Activated CD4-positive, alpha-beta memory T cell treated with anti-CD3 and anti-CD28 coated beads, Interleukin-2, amount 10 ng/mL, durations not matched to agents 7 days and 5 days (primary cell): Measurements from ENCODE around the gene SYTL3. TPM values are rescaled to one million over a fixed set of nuclear protein-coding genes. Genes with fewer than 3 reads are reported as not detected.
A peak's percentile ranks its signal among the peaks of the same experiment; 100 is the strongest.

Experiments
- CTCF ChIA-PET: fragments of 350-600 bp; sonication (Branson Sonifier 250); formaldehyde crosslinking; loops from one replicate; lab custom pipeline; 2021; ENCODE audit warnings: antibody characterized with exemption, inconsistent platforms; lab: Charles Lee
- POLR2A ChIA-PET: fragments of 350-600 bp; sonication (Branson Sonifier 250); formaldehyde crosslinking; loops from one replicate; lab custom pipeline; 2021; ENCODE audit warnings: antibody characterized with exemption; lab: Charles Lee
- DNase-seq: peaks from one replicate; pipeline ENCODE4 v3.0.0-alpha.2; 2020
- H3K27ac Mint-ChIP-seq: one replicate; pipeline ENCODE4 v1.8.0; 2021; ENCODE audit warnings: mild to moderate bottlenecking, mixed read lengths
- H3K27me3 Mint-ChIP-seq: one replicate; pipeline ENCODE4 v1.8.0; 2021; ENCODE audit warnings: mixed read lengths
- H3K36me3 Mint-ChIP-seq: one replicate; pipeline ENCODE4 v1.8.0; 2021; ENCODE audit warnings: low read depth, mixed read lengths
- H3K4me1 Mint-ChIP-seq: one replicate; pipeline ENCODE4 v1.8.0; 2021; ENCODE audit warnings: mixed read lengths
- H3K4me3 Mint-ChIP-seq: one replicate; pipeline ENCODE4 v1.8.0; 2021; ENCODE audit warnings: mild to moderate bottlenecking, mixed read lengths
- H3K9me3 Mint-ChIP-seq: one replicate; pipeline ENCODE4 v1.8.0; 2021; ENCODE audit warnings: mixed read lengths
- total RNA-seq, 2 experiments: library from RNA; stranded (reverse); gene quantifications; one replicate each; pipeline ENCODE4 v1.2.3, GENCODE V29; 2021

The SYTL3 gene
- total RNA-seq, 2 experiments from 2014 or later, result 133 to 135 TPM

DNA sequence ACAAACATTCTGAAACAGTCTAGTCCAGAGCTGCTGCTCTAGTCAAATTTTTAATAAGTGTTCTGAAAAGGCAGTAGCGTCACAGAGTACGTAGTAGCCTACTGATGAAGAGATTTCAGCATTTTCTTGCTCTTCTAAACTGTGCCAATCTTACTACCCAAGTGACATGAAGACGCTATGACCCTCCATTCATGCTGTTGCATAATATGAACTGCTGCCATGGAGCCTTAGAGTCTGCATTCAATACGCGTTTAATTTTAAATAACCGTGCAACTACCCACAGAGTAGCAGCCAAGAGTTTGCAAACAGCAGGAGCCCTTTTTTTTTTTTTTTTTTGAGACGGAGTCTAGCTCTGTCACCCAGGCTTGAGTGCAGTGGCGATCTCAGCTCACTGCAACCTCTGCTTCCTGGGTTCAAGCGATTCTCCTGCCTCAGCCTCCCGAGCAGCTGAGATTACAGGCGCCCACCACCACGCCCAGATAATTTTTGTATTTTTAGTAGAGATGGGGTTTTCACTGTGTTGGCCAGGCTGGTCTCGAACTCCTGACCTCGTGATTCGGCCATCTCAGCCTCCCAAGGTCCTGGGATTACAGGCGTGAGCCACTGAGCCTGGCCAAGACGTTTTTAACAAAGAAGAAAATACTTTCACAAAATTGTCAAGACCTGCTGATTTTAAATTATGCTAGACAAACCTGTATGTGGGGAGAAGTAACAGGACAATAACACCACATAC lies 125.0 kb downstream of the SYTL3 start:
- no peaks in the 10 kb centered on the region for H3K27me3 Mint-ChIP-seq
- H3K4me3 Mint-ChIP-seq, result no peak overlapping the region
- no peak for DNase-seq
- no peaks in the 10 kb centered on the region for H3K9me3 Mint-ChIP-seq
- no peak overlapping the region for H3K27ac Mint-ChIP-seq
- POLR2A ChIA-PET, result interaction anchor here (1.2 kb wide), 1 partner anchor 14 kb away, joined by 5 read pairs; no protein-coding TSS in a partner anchor
- CTCF ChIA-PET, result interaction anchor here (0.6 to 1.6 kb wide), 4 partner anchors 14 to 198 kb away, joined by 3 to 4 read pairs (median 3); no protein-coding TSS in a partner anchor
- peaks cover 92% of the 10 kb centered on the region for H3K36me3 Mint-ChIP-seq
- H3K4me1 Mint-ChIP-seq, result peaks cover 63% of the 10 kb centered on the region

DNA sequence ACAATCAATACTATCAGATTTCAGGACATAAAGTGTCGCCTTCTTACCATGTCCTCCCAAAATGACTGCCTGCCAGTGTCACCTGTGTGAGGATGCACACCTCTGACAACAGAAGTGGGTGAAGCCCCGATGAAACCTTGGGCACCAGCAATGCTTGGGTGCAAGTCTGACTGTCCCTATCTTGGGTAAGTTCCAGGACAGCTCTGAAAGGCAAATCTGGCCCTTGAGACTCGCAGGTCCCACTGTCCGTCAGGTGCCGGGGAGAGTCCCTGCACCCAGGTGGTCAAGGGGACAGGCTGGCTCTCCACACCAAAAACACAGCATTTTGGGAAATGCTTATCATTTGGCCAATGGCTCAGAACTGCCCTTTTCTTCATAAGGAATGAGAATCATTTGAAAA lies 126.0 kb downstream of the SYTL3 start:
- CTCF ChIA-PET, result interaction anchor here (0.9 kb wide), 1 partner anchor 197 kb away, joined by 3 read pairs; no protein-coding TSS in a partner anchor

DNA sequence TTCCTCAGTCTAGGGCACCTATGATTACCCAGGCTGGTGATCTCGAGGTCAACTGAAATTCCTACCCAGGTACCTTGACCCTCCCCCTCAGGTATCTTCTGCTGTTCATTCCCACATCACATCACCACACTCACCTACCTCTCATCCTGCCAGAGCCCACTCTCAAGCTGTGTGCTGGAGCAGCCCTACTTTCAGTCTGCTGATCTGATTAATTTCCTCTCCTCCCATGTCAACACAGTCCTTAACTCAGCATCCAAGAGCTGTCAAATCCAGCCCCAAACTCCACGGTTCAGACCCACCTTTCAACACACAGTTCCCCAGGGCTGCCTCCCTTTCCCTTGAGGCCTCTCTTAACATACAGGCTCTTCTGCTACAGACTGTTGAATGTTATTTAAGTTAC lies 126.9 kb downstream of the SYTL3 start:
- Mint-ChIP-seq H3K27me3 (no peaks in the 10 kb centered on the region), H3K36me3 (peaks cover 90% of the 10 kb centered on the region), H3K9me3 (no peaks in the 10 kb centered on the region), H3K4me3 (no peak overlapping the region), H3K4me1 (peaks cover 56% of the 10 kb centered on the region), H3K27ac (no peak overlapping the region)
- DNase-seq, result no peak
- CTCF ChIA-PET, result no interaction called here
- POLR2A ChIA-PET, result interaction anchor here (0.9 to 1.0 kb wide), 2 partner anchors 11 to 13 kb away, joined by 3 read pairs; no protein-coding TSS in a partner anchor

More for the DNA sequence above, 126.0 kb downstream of the SYTL3 start:
- H3K4me3 Mint-ChIP-seq, result no peak overlapping the region
- no peaks in the 10 kb centered on the region for H3K27me3 Mint-ChIP-seq
- H3K4me1 Mint-ChIP-seq, result peaks cover 62% of the 10 kb centered on the region
- DNase-seq, result no peak
- peaks cover 90% of the 10 kb centered on the region for H3K36me3 Mint-ChIP-seq
- no peak overlapping the region for H3K27ac Mint-ChIP-seq
- POLR2A ChIA-PET, result interaction anchor here (1.0 kb wide), 1 partner anchor 10 kb away, joined by 3 read pairs; no protein-coding TSS in a partner anchor
- no peaks in the 10 kb centered on the region for H3K9me3 Mint-ChIP-seq

DNA sequence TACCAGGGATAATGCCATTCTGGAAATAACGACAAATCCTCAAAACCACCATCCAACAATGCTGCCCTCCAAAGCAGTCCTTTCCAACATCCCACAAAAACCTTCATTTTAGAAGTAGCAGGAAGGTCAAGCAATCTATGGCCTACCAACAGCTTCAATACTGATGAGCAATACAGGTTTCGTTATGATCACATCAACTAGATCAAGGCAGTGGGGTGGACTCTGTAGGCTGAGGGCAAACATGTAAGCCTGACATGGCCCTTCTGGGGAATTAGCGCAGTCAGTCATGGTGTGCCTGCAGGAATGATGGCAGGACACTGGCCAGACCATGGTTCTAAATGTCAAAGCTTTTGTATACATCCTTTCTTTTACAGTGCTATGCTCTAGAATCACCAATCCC lies 127.7 kb downstream of the SYTL3 start:
- ChIA-PET CTCF (no interaction called here), POLR2A (interaction anchor here (0.9 kb wide), 1 partner anchor 13 kb away, joined by 3 read pairs; no protein-coding TSS in a partner anchor)
- peaks cover 50% of the 10 kb centered on the region for H3K4me1 Mint-ChIP-seq
- H3K9me3 Mint-ChIP-seq, result no peaks in the 10 kb centered on the region
- no peaks in the 10 kb centered on the region for H3K27me3 Mint-ChIP-seq
- H3K4me3 Mint-ChIP-seq, result no peak overlapping the region
- DNase-seq, result no peak
- H3K27ac Mint-ChIP-seq, result peak overlapping the region; percentile 53
- peaks cover 90% of the 10 kb centered on the region for H3K36me3 Mint-ChIP-seq

DNA sequence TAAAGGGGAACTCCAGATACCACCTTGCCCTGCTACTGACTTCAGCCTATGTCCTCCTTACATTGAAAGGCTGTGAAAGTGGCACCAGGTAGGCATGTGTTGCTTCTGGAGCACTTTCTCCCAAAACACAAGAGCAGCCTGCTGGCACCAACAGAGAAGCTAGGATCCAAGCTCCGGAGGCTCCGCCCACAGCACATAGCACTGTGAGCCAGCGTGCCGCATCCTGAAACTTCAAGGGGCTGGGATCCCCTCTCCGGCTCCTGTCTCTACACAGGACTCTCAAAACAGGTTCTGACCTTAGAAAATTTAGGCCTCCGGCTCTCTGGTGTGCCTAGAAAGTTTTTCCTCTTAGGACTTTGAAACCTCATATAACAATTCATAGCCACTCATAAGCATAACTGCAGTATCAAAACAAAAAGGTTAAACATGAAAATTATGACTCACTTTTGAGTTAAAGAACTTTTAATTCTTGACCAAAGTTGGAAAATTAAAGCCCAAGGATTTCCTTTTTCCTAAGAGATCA lies 128.2 kb downstream of the SYTL3 start:
- Mint-ChIP-seq H3K4me3 (no peak overlapping the region), H3K36me3 (peaks cover 90% of the 10 kb centered on the region), H3K27me3 (no peaks in the 10 kb centered on the region), H3K27ac (no peak overlapping the region), H3K9me3 (no peaks in the 10 kb centered on the region), H3K4me1 (peaks cover 44% of the 10 kb centered on the region)
- CTCF ChIA-PET, result no interaction called here
- DNase-seq, result no peak
- POLR2A ChIA-PET, result no interaction called here

DNA sequence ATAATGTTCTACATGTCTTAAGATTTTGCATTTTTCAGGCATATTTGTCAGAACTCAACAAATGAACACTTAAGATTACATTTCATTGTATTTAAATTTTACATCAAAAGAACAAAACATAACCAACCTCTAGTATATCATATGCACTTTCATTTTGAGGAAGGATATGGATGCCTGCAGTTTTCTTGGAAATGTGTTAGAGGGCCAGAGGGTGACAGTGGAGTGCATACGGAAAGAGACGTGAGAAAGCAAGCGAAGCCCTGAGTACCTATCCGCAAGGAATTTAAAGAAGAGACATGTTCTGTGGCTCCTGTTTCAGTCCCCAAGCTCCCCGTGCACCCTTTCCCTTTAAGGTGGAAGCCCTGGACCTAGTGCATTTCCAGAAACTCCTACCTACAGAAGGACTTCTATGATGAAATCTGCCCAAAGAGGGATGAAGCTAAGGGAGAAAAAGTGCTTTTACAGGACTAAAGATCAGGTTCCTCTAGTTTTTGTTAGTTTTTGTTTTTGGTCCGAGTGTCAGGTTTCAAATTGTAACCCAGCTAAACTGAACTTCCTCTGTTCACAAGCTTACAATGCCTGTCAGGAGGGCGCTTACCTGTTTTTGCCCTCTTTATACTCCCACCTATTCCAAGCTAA lies 130.5 kb downstream of the SYTL3 start:
- H3K36me3 Mint-ChIP-seq, result peaks cover 91% of the 10 kb centered on the region
- no peak overlapping the region for H3K4me3 Mint-ChIP-seq
- DNase-seq, result no peak
- no peaks in the 10 kb centered on the region for H3K27me3 Mint-ChIP-seq
- H3K27ac Mint-ChIP-seq, result no peak overlapping the region
- POLR2A ChIA-PET, result interaction anchor here (1.0 kb wide), 1 partner anchor 9 kb away, joined by 3 read pairs; no protein-coding TSS in a partner anchor
- H3K4me1 Mint-ChIP-seq, result peaks cover 43% of the 10 kb centered on the region
- H3K9me3 Mint-ChIP-seq, result no peaks in the 10 kb centered on the region
- CTCF ChIA-PET, result interaction anchor here (1.0 to 3.0 kb wide), 4 partner anchors 9 to 566 kb away, joined by 3 to 13 read pairs (median 4); no protein-coding TSS in a partner anchor

DNA sequence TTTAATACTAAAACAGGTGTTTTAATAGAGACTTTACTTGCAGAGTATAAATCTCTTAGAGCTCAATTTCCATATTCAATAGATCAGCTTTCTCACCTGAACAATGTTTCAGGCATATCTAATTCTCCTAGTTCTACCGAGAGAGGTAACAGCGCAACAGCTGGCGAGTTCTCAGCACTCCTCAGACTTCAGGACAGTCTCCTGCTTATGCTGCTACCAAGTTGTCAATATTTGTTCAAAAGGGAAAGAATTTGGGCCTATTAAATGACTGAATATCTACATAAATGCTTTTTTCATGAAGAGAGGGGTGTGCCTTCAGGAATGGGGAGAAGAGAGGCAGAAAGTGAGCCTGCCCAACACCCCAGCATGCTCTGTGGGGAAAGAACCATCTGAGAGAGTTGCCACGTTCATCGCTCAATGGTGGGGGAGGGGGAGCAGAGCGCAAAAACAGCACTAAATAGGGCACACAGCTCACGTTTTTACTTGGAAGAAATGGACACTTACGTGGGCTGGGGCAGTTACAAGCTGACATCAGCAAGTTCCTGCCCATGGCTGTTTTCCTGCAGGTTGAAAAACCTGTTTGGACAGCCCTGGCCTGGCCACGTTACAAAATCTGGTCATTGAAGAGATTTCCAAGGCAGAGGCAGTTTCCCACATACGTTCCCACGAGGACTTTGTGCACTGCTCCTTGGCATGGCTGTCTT lies 131.3 kb downstream of the SYTL3 start:
- Mint-ChIP-seq H3K4me1 (peaks cover 41% of the 10 kb centered on the region), H3K36me3 (peaks cover 90% of the 10 kb centered on the region), H3K4me3 (no peak overlapping the region), H3K27ac (no peak overlapping the region), H3K9me3 (no peaks in the 10 kb centered on the region), H3K27me3 (no peaks in the 10 kb centered on the region)
- CTCF ChIA-PET, result interaction anchor here (3.0 kb wide), 1 partner anchor 191 kb away, joined by 13 read pairs; no protein-coding TSS in a partner anchor
- no peak for DNase-seq
- POLR2A ChIA-PET, result interaction anchor here (1.0 to 1.1 kb wide), 2 partner anchors 8 kb away, joined by 3 read pairs; no protein-coding TSS in a partner anchor

DNA sequence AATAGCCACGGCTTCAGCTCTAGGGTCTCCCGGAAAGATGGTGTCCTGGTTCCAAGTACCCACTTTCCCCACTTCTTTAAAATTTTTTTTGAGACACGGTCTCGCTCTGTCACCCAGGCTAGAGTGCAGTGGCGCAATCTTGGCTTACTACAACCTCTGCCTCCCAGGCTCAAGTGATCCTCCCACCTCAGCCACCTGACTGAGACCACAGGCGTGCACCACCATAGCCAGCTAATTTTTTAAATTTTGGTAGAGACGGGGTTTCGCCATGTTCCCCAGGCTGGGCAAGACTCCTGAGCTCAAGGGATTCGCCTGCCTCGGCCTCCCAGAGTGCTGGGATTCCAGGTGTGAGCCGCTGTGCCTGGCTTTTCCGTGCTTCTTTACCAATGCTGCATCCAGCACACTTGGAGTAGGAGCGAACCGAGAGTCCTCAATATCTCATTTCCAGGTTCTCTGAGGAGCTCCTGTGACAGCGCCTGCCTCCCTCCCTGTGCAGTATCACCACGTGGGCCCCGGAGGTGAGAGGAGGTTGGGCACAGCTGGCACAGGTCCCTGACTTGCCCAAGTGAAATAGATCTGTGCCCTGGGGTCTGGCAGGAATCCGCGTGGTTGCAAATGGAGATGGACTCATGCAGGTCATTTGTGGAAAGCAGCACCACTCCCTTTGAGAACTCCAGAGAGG lies 132.0 kb downstream of the SYTL3 start:
- peaks cover 38% of the 10 kb centered on the region for H3K4me1 Mint-ChIP-seq
- no peak for DNase-seq
- H3K4me3 Mint-ChIP-seq, result no peak overlapping the region
- ChIA-PET POLR2A (interaction anchor here (1.1 kb wide), 1 partner anchor 9 kb away, joined by 3 read pairs; no protein-coding TSS in a partner anchor), CTCF (interaction anchor here (3.0 kb wide), 1 partner anchor 190 kb away, joined by 13 read pairs; no protein-coding TSS in a partner anchor)
- H3K27ac Mint-ChIP-seq, result no peak overlapping the region
- H3K27me3 Mint-ChIP-seq, result no peaks in the 10 kb centered on the region
- H3K36me3 Mint-ChIP-seq, result peaks cover 92% of the 10 kb centered on the region
- no peaks in the 10 kb centered on the region for H3K9me3 Mint-ChIP-seq

DNA sequence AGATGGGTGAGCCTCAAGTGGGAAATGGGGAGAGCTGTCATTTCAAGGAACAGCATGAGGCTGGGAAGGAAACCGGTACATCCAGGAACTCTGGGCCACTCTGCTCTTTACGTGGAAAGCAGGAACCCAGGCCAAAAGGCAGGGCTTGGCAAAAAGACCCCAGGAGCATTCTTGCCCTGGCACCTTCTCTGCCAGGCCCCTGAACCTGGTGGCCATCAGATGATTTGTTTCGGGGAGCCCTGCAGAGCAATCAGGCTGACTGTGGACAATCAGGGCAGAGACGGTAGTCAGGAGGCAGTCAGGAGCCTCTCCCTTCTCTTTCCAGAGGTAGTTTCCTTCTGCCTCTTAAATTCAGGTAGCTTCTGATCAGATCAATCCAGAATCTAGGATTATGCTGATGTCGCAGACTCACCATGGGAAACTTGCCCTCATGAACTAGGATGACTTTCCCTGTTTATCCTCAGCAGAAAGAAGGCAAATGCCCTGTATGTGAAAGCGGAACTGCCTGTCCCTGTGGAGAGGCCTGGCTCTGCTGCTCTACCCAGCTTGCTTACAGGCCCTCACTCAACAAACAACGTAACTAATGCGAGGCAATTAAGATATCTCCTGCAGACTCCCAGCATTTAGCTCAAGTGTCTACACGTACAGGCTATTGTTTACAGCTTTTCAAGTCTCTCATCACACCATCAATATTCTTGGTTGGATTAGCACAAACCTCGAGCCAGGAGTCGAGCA lies 132.7 kb downstream of the SYTL3 start:
- no peaks in the 10 kb centered on the region for H3K27me3 Mint-ChIP-seq
- ChIA-PET POLR2A (interaction anchor here (1.1 kb wide), 2 partner anchors 9 to 10 kb away, joined by 3 to 4 read pairs; no protein-coding TSS in a partner anchor), CTCF (interaction anchor here (0.6 kb wide), 1 partner anchor 80 kb away, joined by 5 read pairs; no protein-coding TSS in a partner anchor)
- H3K4me1 Mint-ChIP-seq, result peaks cover 30% of the 10 kb centered on the region
- no peak overlapping the region for H3K4me3 Mint-ChIP-seq
- no peak overlapping the region for H3K27ac Mint-ChIP-seq
- DNase-seq, result no peak
- no peaks in the 10 kb centered on the region for H3K9me3 Mint-ChIP-seq
- peaks cover 91% of the 10 kb centered on the region for H3K36me3 Mint-ChIP-seq

DNA sequence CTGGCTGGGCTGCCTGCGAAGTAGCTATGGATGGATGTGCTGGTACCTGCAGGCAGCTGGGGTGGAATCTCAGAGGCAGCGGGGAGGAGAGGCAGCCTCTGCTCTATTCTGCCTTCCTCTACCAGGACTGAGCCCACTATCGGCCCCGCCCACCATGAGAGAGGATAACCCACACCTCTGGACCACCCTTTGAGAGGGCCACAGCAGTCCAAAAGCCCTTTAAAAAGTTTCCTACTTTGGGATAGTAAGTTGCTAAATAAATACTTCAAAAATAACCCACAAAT lies 133.3 kb downstream of the SYTL3 start:
- Mint-ChIP-seq H3K27me3 (no peaks in the 10 kb centered on the region), H3K4me1 (peaks cover 30% of the 10 kb centered on the region), H3K4me3 (no peak overlapping the region), H3K9me3 (no peaks in the 10 kb centered on the region), H3K27ac (no peak overlapping the region), H3K36me3 (peaks cover 89% of the 10 kb centered on the region)
- ChIA-PET POLR2A (interaction anchor here (1.1 kb wide), 1 partner anchor 10 kb away, joined by 4 read pairs; no protein-coding TSS in a partner anchor), CTCF (interaction anchor here (0.6 kb wide), 1 partner anchor 80 kb away, joined by 5 read pairs; no protein-coding TSS in a partner anchor)
- no peak for DNase-seq

DNA sequence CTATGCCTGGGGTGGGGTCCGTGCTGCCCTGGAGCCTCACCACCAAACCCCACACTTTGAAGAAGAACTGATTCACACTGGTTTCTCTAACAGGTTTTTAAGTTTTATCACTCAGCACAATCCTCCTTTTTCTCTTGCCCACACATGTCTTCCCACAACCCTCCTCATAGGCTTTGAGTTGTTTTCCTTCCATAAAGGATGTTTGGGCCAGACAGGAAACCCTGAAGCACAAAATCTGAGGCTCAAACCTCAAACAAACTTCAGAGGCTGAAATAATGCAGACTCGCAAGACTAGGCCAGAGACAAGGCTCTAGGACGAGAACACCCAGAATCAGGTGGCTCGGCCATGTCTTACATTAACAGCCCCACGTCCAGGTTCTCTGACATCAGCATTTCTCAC lies 134.0 kb downstream of the SYTL3 start:
- Mint-ChIP-seq H3K4me1 (peaks cover 31% of the 10 kb centered on the region), H3K9me3 (no peaks in the 10 kb centered on the region)
- CTCF ChIA-PET, result no interaction called here

More for the DNA sequence above, 134.0 kb downstream of the SYTL3 start:
- DNase-seq, result no peak
- Mint-ChIP-seq H3K27me3 (no peaks in the 10 kb centered on the region), H3K27ac (peak overlapping the region; percentile 3), H3K4me3 (no peak overlapping the region), H3K36me3 (peaks cover 87% of the 10 kb centered on the region)
- POLR2A ChIA-PET, result no interaction called here
